H1 (cell line): ENCODE results near the gene ATP8B2. TPM values are rescaled to one million over a fixed set of nuclear protein-coding genes. Genes with fewer than 3 reads are reported as not detected.

Experiments used
- CTBP2 ChIP-seq: IDR thresholded peaks from 2 replicates; pipeline ENCODE4 v1.7.0; 2011; ENCODE audit warnings: borderline replicate concordance, mild to moderate bottlenecking, moderate library complexity, mixed read lengths, low read length; ENCODE audit not compliant: insufficient read depth, insufficient read length
- HDAC6 ChIP-seq: IDR thresholded peaks from one replicate; pipeline ENCODE4 v1.7.1; 2012; ENCODE audit warnings: low read depth, mild to moderate bottlenecking, inconsistent platforms, low read length, moderate library complexity
- JUN ChIP-seq: IDR thresholded peaks from 2 replicates; pipeline ENCODE4 v1.6.1; 2011; ENCODE audit warnings: low read depth, mild to moderate bottlenecking, improper control_type of control experiment, low read length
- RBBP5 ChIP-seq: IDR thresholded peaks from 2 replicates; pipeline ENCODE4 v1.7.1; 2012; ENCODE audit warnings: low read depth, mild to moderate bottlenecking, inconsistent platforms, low read length, moderate library complexity, borderline replicate concordance
- SP2 ChIP-seq: IDR thresholded peaks from 2 replicates; pipeline ENCODE4 v1.6.1; 2012; ENCODE audit warnings: mild to moderate bottlenecking, low read length, inconsistent platforms
- polyA plus RNA-seq, 7 experiments: library from polyadenylated mRNA; depleted of rRNA in 3 of 7; stranded (reverse) in 5 of 7; unstranded in 2 of 7; fragments of >200 nt in 5 of 7; fragments of 200-250 nt in 2 of 7; gene quantifications; 1 replicate in 5 of 7; 2 replicates in 1 of 7; 4 replicates in 1 of 7; pipeline versions ENCODE4 v1.2.1 to v1.2.3, GENCODE V29; 2011 to 2013; ENCODE audit warnings: missing spikeins in 2 of 7, mixed read lengths in 2 of 7
- total RNA-seq: library from RNA; stranded (reverse); fragmentation: NEBNext Ultra II Directional; extraction: Animal tissue kit (Norgen Biotek cat#: 25700); gene quantifications from 2 replicates; pipeline ENCODE4 v1.2.1, GENCODE V29; 2021
- TF ChIP-seq, protein P1 (sequence below): IDR thresholded peaks from 2 replicates; pipeline ENCODE4 v1.6.1; 2011; ENCODE audit warnings: low read length, improper control_type of control experiment

The ATP8B2 gene
- total and polyA plus RNA-seq, 2 of the 8 experiments (the other 6 are each of a cell fraction or from before 2014, with no cell fraction given) = 61.4 to 70.1 TPM

- TF ChIP-seq, protein P1, sequence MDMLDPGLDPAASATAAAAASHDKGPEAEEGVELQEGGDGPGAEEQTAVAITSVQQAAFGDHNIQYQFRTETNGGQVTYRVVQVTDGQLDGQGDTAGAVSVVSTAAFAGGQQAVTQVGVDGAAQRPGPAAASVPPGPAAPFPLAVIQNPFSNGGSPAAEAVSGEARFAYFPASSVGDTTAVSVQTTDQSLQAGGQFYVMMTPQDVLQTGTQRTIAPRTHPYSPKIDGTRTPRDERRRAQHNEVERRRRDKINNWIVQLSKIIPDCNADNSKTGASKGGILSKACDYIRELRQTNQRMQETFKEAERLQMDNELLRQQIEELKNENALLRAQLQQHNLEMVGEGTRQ = no peak
- TF ChIP-seq SP2 = no peak
- TF ChIP-seq HDAC6 = no peak
- TF ChIP-seq JUN = no peak
- no peak for TF ChIP-seq CTBP2
- TF ChIP-seq RBBP5 = no peak
Measured at GRCh38 chr1:154318386-154318785, 6.9 kb upstream of the ATP8B2 start (continued).
